ENCODE measurements around the gene PCDHA10. TPM values are rescaled to one million over a fixed set of nuclear protein-coding genes. Genes with fewer than 3 reads are reported as not detected.
"Not testable (repeated sequence)": the region's sequence is repeated elsewhere in the genome, so short reads cannot be mapped to it uniquely, and the experiment has no call there.

Gene PCDHA10
- total RNA-seq, 1 experiment from 2014 or later: 11.6 TPM

GRCh38 chr5:140869555-140869886 lies 13.8 kb downstream of the PCDHA10 start:
- DNase-seq (ENCODE audit: low spot score): no peak
- Histone ChIP-seq H3K4me1 (ENCODE audit: insufficient read depth, low read length, poor library complexity, severe bottlenecking) (peaks cover 16% of the 10 kb centered on the region), H3K36me3 (ENCODE audit: insufficient read depth, low read length, poor library complexity, severe bottlenecking) (no peaks in the 10 kb centered on the region), H3K27ac (ENCODE audit: low read depth, low read length, poor library complexity, severe bottlenecking) (peak overlapping the region; percentile 62), H3K9me3 (ENCODE audit: low read depth, low read length, poor library complexity, severe bottlenecking) (no peaks in the 10 kb centered on the region), H3K4me3 (ENCODE audit: low read depth, low read length, poor library complexity, severe bottlenecking) (peak overlapping the region; percentile 55), H3K27me3 (replicated peaks; ENCODE audit: insufficient read depth, low read depth, low read length, poor library complexity) (no peaks in the 10 kb centered on the region)
- TF ChIP-seq EZH2 (IDR thresholded peaks at IDR 0.05; ENCODE audit: borderline replicate concordance, low read depth, low read length, poor library complexity, severe bottlenecking) (no peak), CTCF (conservative IDR thresholded peaks at IDR 0.05; ENCODE audit: low read depth, low read length) (peak; percentile 74; the same call in 1 of the 2 replicates)
- no TSS peak for BruUV-seq (replicated peaks)
- ChIA-PET POLR2A (ENCODE audit: low non-redundant PET) (no interaction called here), CTCF (interaction anchor here (0.7 to 2.4 kb wide), 12 partner anchors 9 to 483 kb away, joined by 3 to 18 read pairs (median 3); partner anchors contain the start of genes PCDHA1, PCDHA5, PCDHA6 and PCDHB1)
- intact Hi-C loops (cut with micrococcal nuclease; ENCODE audit: unreplicated experiment): no loop called here

- Histone ChIP-seq H3K27ac (ENCODE audit: low read depth, low read length, poor library complexity, severe bottlenecking) (no peak overlapping the region), H3K4me1 (ENCODE audit: insufficient read depth, low read length, poor library complexity, severe bottlenecking) (peaks cover 17% of the 10 kb centered on the region), H3K36me3 (ENCODE audit: insufficient read depth, low read length, poor library complexity, severe bottlenecking) (no peaks in the 10 kb centered on the region), H3K4me3 (ENCODE audit: low read depth, low read length, poor library complexity, severe bottlenecking) (no peak overlapping the region), H3K9me3 (ENCODE audit: low read depth, low read length, poor library complexity, severe bottlenecking) (no peaks in the 10 kb centered on the region), H3K27me3 (replicated peaks; ENCODE audit: insufficient read depth, low read depth, low read length, poor library complexity) (no peaks in the 10 kb centered on the region)
- intact Hi-C loops (cut with micrococcal nuclease; ENCODE audit: unreplicated experiment): no loop called here
- CTCF ChIA-PET: interaction anchor here (1.1 kb wide), 1 partner anchor 8 kb away, joined by 3 read pairs; no protein-coding TSS in a partner anchor
- BruUV-seq (replicated peaks): no TSS peak
- TF ChIP-seq EZH2 (IDR thresholded peaks at IDR 0.05; ENCODE audit: borderline replicate concordance, low read depth, low read length, poor library complexity, severe bottlenecking) (no peak), CTCF (conservative IDR thresholded peaks at IDR 0.05; ENCODE audit: low read depth, low read length) (no peak)
- POLR2A ChIA-PET (ENCODE audit: low non-redundant PET): no interaction called here
- no peak for DNase-seq (ENCODE audit: low spot score)
Measured at GRCh38 chr5:140870221-140871201, 14.8 kb downstream of the PCDHA10 start.

GRCh38 chr5:140875085-140876065 lies 19.7 kb downstream of the PCDHA10 start, which contains the start of gene PCDHA12:
Gene PCDHA12 (plus strand): TSS chr5:140875308. CDS start chr5:140875473, 165 bp downstream.
- Histone ChIP-seq H3K36me3 (ENCODE audit: insufficient read depth, low read length, poor library complexity, severe bottlenecking) (no peaks in the 10 kb centered on the region), H3K9me3 (ENCODE audit: low read depth, low read length, poor library complexity, severe bottlenecking) (no peaks in the 10 kb centered on the region), H3K27ac (ENCODE audit: low read depth, low read length, poor library complexity, severe bottlenecking) (peak within 1 kb of the TSS; percentile 54), H3K4me3 (ENCODE audit: low read depth, low read length, poor library complexity, severe bottlenecking) (peak within 1 kb of the TSS; percentile 56), H3K27me3 (replicated peaks; ENCODE audit: insufficient read depth, low read depth, low read length, poor library complexity) (no peaks in the 10 kb centered on the region), H3K4me1 (ENCODE audit: insufficient read depth, low read length, poor library complexity, severe bottlenecking) (peaks cover 17% of the 10 kb centered on the region)
- TF ChIP-seq EZH2 (IDR thresholded peaks at IDR 0.05; ENCODE audit: borderline replicate concordance, low read depth, low read length, poor library complexity, severe bottlenecking) (no peak), CTCF (conservative IDR thresholded peaks at IDR 0.05; ENCODE audit: low read depth, low read length) (peak; percentile 72)
- no TSS peak for BruUV-seq (replicated peaks)
- ChIA-PET POLR2A (ENCODE audit: low non-redundant PET) (no interaction called here), CTCF (interaction anchor here (0.6 to 2.1 kb wide), 7 partner anchors 19 to 490 kb away, joined by 3 to 27 read pairs (median 4); partner anchors contain the start of genes PCDHA10, PCDHA5 and PCDHAC1)
- intact Hi-C loops (cut with micrococcal nuclease; ENCODE audit: unreplicated experiment): loop anchor here (2.0 kb wide), 1 partner anchor 165 kb away; no protein-coding TSS in a partner anchor
- DNase-seq (ENCODE audit: low spot score): peak; percentile 81

- BruUV-seq (replicated peaks); H3K27ac ChIP-seq (ENCODE audit: low read depth, low read length, poor library complexity, severe bottlenecking); intact Hi-C loops (cut with micrococcal nuclease; ENCODE audit: unreplicated experiment): not testable (repeated sequence)
Measured at GRCh38 chr5:140876541-140877261, 21.0 kb downstream of the PCDHA10 start.

More at GRCh38 chr5:140876541-140877261, 21.0 kb downstream of the PCDHA10 start:
- peaks cover 17% of the 10 kb centered on the region for H3K4me1 ChIP-seq (ENCODE audit: insufficient read depth, low read length, poor library complexity, severe bottlenecking)
- H3K36me3 ChIP-seq (ENCODE audit: insufficient read depth, low read length, poor library complexity, severe bottlenecking); POLR2A ChIA-PET (ENCODE audit: low non-redundant PET); H3K9me3 ChIP-seq (ENCODE audit: low read depth, low read length, poor library complexity, severe bottlenecking); H3K27me3 ChIP-seq (replicated peaks; ENCODE audit: insufficient read depth, low read depth, low read length, poor library complexity); DNase-seq (ENCODE audit: low spot score); H3K4me3 ChIP-seq (ENCODE audit: low read depth, low read length, poor library complexity, severe bottlenecking): not testable (repeated sequence)
- CTCF ChIA-PET: interaction anchor here (1.4 kb wide), 1 partner anchor 50 kb away, joined by 7 read pairs; the partner anchor contains the start of gene PCDHAC1
